NCI-H524 (cell line): ENCODE measurements around the gene RASA3.
A peak's percentile ranks its signal among the peaks of the same experiment; 100 is the strongest.
"Not testable (repeated sequence)": the region's sequence is repeated elsewhere in the genome, so short reads cannot be mapped to it uniquely, and the experiment has no call there.

Source experiments
- DNase-seq, 2 experiments: peaks; one replicate each; lab custom pipeline; 2025; lab: John Stamatoyannopoulos, UW

The RASA3 gene

DNA sequence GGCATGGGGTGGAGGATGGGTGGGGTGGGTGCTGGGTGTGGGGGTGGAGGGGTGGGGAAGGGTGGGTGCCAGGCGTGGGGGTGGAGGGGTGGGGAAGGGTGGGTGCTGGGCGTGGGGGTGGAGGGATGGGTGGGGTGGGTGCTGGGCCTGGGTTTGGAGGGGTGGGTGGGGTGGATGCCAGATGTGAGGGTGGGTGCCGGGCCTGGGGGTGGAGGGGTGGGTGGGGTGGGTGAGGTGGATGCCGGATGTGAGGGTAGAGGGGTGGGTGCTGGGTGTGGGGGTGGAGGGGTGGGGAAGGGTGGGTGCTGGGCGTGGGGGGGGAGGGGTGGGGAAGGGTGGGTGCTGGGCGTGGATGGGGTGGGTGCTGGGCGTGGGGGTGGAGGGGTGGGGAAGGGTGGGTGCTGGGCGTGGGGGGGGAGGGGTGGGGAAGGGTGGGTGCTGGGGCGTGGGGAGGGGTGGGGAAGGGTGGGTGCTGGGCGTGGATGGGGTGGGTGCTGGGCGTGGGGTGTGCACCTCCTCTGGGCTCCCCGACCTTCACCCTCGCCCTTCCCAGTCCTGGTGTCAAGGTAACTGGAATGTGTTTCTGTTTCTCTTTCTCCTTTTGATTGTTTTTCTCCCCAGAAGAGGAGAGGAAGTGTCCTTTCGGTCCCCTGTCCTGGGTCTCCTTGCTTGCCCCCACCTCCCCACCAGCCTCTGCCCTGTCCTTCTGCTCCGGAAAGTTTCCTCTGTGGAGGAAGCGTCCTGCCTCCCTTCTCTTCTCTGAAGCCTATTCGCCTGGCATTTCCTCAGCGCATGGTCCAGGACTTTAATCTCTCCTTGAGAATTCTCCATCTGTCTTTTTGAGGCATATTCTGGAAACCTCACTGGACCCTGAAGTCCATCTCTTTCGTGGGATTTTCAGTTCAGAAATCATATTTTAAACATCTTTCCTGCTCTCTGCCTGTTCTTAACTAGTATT, 23.8 kb upstream of the RASA3 start:
- peak; percentile 48 to 70 for DNase-seq

DNA sequence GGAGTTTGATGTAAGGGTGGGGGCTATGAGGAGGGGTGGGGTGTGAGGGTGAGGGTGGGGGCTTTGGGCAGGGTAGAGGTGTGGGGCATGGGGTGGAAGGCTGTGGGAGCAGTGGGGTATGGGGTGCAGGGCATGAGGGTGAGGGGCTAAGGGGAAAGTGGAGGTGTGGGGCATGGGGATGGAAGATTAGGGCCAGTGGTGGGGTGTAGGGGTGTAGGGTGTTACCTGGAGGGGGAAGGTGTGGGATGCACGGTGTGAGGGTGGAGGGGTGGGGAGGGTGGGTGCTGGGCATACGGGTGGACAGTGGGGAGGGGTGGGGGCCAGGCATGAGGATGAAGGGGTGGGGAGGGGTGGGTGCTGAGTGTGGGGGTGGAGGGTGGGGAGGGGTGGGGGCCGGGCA, 22.9 kb upstream of the RASA3 start:
- DNase-seq: no peak

DNA sequence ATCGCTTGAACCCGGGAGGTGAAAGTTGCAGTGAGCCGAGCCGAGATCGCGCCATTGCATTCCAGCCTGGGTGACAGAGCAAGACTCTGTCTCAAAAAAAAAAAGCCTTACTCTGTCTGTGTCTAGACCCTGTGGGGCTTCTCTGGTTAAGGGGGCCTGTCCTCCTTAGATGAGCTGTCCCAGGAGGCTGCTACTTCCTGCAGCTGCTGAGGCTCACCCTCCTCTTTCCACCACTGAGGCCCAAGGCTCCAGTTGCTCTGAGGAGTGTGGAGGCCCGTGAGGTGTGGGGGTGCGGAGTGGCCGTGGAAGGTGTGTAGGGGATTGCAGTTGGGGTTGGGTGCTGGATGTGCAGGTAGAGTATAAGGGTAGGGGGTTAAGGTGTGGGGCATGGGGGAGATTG, 22.1 kb upstream of the RASA3 start:
- no peak for DNase-seq

DNA sequence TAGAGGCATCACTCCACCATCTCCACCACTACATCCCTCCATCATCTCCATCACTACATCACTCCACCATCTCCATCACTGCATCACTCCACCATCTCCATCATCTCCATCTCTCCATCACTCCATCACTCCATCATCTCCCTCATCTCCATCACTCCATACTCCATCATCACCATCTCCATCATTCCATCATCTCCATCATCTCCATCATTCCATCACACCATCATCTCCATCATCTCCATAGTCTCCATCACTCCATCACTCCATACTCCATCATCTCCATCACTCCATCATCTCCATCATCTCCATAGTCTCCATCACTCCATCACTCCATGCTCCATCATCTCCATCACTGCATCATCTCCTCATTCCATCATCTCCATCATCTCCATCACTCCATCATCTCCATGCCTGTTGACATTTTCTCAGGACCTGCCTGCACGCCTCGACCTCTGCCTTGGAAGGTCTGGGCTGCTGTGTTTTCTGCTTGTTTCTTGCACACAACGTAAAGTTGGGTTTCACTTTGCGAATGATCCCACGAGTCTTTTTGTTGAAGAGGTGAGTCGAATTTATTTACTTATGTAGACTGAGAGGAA, 21.2 kb upstream of the RASA3 start:
- no peak for DNase-seq

DNA sequence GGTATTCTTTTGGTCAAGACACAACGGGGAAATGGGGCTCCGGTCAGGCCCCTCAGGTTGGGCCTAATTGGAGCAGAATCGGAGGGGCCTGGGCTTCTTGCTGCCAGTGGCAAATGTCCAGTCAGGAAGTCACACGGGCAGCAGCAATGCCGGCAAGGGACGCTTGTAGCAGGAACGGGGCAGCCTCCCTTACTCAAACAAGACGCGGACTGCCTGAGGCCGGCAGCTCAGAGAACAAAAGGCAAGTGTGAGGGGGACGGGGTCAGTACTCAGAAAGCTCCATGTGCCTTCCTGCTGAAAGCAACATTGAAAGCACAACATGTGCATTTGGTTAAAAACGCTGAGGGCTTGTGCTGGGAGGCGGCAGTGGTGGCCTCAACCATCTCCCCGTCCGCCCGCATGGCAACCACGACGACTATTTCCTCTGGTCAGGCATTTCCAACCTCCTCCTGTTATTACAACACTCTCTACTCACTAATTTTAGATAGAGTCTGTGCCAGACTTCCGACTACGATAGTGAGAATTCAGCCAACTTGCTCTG, 20.5 kb upstream of the RASA3 start:
- no peak for DNase-seq

DNA sequence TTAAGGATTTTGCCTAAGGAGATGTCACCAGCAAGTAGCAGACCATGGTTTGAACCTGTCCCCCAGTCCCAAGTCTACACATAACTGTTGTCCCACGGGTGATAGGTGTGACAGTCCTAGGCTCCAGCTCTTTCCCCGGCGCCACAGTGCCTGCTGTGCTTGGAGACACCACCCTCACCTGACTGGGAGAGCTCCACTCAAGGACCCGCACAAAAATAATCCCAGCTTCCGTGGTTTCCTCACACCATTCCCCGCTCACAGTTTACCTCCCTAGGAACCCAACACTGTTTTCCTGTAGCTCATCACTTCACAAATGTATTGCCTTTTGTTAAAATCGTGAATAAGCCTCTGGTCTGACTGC, 19.8 kb upstream of the RASA3 start:
- no peak for DNase-seq

DNA sequence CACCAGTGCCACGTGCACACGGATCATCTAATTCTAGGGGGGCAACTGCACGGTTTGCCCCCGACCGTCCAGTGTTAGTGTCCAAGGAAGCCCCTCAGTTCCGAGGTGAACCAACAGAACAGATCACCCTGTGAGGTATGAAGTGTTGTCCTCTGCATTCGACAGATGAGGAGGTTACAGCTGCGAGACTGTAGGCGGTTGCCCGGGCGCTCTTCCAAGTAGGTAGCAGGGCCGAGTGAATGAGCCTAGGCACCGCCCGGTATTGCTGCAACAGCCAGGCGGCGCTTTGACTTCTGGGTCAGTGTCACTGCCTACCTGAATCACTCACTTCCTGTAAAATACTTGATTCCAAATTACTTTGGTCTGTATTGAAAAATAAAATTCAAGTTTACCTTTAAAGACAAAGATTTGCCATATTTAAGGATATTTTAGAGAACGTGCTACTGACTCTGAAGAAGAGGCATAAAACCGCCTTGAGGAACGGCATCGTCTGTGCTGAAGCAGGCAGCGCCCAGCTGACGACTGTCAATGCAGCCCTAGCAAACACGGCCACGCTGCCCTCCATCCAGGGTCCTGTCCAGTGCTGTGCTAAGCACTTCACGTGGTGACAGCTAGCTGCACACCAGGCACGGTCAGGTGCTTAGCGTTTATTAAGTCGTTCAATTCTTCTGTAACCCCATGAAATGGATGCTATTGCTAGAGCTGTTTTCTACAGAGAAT, 19.3 kb upstream of the RASA3 start:
- DNase-seq: no peak

DNA sequence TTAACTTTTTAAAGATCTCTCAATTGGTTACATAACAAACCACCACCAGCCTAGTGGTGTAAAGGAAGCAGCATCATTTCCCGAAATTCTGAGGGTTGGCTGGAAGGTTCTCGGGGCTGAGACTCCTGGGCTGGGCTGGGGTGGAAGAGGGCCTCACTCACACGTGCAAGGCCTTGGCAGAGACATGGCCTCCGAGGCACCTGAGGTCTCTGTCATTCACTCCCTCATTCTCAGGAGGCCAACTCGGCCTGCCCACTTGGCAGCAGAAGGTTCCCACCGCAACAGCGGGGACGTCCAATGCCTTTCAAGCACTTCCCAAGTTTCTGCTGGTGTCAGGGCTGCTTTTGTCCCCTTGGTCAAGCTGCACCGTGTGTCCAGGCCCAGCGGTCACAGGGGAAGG, 18.6 kb upstream of the RASA3 start:
- DNase-seq: no peak

DNA sequence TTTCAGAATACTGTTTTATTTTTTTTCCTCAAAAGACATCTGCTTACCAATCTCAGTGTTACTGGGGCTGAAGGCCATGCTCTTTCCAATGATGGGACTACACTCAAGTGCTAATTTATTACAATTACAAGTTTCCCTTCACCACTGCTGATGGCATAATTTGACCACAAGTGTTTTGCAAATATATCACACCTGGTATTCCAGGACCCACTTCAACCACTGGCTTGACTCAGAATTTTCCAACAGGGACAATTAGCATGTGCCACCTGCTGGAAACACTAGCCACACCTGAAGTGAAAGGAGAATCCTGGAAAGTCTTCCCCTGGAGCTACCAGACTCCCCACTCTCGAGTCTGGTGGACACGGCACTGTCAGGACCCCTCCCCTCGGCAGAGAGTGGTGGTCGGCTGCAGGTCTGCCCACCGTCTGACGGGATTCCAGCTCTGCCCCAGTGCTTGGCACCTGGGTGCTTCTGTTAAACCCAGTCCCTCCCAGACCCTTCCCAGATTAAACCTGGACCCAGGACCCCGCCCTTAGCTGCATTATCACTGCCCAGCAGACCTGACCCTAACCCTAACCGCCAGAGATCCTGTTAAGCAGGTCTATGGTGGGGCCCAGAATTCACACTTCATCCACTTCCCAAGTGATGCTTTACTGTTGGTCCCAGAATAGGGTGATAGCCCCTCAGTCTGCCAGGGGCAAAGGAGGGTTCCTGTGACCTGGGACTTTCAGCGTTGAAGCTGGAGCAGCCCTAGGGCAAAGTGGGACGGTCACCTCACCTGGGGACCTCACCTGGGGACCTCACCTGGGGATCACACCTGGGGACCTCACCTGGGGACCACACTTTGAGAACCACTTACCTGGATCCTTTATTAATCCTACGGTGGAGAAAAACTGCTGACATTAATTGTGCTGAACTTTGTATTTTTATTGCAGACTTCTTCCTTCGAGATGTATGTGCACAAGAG, 17.6 kb upstream of the RASA3 start:
- DNase-seq: no peak

DNA sequence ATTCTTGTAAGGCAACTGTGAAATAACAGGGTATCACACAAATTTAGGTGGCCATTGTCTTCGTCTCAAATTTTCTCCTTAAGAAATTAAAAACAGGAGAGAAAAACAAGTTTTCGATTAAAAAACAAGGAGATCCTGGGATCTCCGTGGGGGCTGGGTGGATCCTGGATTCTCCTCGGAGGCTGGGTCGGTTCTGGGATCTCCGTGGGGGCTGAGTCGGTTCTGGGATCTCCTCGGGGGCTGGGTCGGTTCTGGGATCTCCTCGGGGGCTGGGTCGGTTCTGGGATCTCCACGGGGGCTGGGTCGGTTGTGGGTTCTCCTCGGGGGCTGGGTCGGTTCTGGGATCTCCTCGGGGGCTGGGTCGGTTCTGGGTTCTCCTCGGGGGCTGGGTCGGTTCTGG, 16.5 kb upstream of the RASA3 start:
- DNase-seq: not testable (repeated sequence)

DNA sequence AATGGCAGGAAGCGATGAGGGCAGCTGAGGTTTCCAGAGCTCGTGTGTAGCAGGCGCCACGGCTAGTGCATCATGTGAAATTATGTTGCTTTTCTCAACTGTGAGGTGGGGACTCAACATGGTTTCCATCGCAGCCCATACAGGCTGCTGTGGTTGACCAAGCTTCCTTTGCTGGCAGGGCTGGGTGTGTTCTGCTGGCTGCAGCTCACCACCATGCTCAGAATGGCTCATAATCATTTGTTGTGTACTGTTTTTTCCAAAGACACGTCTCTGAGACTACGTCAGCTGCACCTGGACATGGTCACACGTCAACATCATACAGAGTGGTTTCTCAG, 16.1 kb upstream of the RASA3 start:
- DNase-seq: no peak

DNA sequence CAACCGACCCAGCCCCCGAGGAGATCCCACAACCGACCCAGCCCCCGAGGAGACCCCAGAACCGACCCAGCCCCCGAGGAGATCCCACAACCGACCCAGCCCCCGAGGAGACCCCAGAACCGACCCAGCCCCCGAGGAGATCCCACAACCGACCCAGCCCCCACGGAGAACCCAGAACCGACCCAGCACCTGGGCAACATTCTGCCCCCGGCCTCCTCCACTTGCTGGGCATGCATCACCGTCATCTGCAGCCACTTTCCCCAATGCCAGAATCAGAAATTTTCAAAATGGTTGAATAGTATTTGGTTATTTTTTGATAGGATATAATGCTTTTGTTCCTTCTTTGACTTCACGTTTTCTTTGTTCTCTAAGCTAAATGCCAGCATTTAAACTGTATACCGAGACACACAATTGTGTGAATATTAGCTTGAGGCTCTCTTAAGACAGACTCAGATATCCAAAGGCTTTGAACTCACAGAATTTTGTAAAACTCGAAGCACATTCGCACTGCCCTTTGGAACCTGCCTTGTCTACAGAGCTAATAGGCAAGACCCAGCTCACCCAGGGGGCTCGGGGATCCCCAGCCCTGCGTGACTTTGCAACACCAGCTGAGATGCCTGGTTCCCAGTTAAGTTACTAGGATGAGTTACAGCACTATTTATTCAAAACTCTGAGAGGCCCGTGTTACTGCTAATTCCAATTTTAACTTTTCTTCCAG, 15.5 kb upstream of the RASA3 start:
- no peak for DNase-seq

DNA sequence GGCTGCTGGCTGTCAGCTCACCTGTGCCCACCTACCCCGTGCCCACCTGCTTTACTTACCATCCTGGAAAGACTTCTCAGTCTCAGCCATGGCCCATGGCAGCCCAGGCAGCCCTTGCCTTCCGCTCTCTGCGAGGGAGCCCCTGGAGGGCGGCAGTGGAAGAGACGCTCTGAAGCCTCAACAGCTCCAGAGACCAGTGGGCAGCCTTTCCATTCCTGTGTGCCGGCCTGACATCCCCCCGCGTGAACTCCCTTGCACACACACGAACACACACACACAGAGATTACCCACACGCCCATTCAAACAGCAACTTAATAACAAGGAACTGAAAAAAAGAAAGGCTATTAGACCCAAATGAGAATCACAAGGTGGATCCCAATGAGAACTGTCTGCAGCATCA, 14.2 kb upstream of the RASA3 start:
- peak in 1 of 2 experiments; percentile 10 for DNase-seq

DNA sequence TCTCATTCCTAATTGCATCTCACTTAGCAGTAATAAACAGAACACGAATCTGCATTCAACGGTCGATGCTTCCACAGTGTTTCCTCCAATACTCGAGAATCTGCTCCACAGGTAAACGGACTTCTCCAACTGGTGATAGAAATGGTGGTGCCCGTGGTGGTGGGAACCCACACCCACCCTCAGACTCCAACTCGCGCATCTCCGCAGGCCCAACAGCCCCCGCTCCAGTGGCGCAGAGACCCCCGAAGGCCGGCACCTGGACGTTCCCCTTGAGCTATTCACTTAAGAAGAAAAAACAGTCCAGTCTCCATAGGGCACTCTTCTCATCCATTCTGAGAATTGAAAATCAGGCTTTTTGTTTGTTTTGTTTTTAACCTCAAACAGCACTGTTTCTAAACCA, 13.8 kb upstream of the RASA3 start:
- no peak for DNase-seq

DNA sequence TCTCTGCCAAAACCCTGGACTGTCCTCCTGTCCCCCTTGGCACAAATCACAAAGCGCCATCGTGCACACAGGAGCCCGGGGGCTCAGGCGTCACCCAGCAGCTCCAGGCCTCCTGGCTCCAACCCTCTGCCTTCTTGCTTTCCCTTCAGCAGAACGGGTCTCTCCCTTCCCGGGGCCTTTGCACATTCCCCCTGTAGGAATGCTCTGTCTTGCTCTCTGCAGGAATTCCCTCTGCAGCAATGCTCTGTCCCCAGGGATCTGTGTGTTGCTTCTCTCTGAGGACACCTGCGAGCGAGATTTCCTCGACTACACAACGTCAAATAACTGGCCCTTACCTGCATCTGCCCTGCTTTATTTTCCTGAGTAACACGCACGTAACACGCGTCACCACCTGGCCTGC, 13.3 kb upstream of the RASA3 start:
- no peak for DNase-seq

DNA sequence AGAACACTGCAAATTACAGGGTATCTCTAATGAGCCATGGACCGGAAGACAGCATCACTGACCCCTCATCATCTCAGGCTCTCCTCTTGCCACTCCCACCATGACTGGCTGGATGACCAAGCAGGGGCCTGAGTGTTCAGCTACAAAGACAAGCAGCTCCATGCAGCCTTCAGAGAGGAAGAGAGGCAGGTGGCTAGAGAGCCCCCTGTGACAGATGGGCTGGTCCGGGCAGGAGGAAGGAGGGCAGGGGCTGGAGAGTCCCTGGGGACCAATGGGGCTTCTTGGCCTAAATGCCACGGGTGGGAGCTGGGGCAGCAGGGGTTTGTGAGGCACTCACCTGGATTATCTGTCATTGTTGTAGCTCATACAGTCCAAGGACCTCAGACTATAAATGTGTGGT, 12.8 kb upstream of the RASA3 start:
- DNase-seq: peak; percentile 90 to 93

DNA sequence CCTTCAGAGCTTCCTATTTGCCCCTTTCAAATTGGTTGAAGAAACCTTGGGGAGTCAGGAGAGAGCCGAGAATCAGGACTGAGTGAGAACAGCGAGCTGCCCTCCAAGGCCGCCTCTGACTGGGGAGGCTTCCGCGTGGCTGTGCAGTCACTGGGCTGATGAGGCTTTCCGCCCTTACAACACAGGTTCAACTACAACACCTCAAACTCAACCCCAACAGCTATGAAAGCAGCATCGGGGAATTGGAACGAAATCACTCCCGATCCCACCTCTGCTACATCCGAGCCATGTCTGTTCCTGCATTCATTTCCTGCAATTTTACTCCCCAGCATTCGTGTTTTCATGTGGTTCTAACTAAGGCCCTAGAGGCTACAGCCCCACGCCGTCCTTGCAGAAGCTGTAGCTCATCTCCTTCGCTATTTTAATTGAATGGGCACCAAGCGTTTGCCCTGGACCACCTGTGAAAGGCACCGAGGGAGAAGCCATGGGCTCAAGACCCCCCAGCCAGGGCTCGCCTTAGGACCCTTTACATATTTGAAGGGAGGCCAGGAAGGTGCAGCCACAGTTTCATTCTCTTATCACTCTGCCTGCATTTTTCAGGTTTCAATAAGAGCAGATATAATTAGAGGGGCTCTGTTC, 12.3 kb upstream of the RASA3 start:
- no peak for DNase-seq

DNA sequence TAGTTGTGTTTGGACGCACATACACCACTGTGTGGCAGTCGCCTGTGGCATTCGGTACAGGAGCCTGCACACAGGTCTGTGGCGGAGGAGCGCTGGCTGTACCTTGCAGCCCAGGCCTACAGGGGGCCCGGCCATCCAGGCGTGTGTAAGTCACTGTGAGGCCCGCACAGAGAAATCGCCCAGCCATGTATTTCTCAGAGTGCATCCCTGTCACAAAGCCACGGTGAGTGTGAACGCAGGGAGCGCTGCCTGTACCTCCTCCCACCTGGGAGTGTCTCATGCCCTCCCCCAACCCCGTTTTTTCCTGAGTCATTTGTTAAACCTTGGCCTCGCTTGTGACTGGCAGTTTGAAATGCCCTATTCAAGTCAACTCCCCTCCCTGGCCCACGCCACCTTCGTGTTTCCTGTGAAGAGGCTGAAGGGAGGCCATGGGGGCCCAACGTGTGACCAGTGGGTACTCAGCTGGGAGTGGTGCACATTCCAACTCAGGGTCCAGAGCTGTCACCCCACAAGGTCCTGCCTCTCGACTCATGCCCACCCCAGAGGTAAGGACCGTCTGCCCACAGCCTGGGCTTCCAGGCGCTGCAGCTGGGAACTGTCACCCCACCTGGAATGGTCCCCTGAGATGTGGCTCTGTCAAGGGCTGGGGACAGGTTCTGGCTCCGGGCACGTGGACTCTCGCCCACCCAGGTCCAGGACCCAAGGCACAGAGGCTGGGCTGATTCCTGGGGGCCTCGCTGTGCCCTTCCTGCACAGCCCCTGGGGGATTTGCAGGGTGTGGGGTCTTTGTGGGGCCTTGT, 11.6 kb upstream of the RASA3 start:
- DNase-seq: peak in 1 of 2 experiments; percentile 15

DNA sequence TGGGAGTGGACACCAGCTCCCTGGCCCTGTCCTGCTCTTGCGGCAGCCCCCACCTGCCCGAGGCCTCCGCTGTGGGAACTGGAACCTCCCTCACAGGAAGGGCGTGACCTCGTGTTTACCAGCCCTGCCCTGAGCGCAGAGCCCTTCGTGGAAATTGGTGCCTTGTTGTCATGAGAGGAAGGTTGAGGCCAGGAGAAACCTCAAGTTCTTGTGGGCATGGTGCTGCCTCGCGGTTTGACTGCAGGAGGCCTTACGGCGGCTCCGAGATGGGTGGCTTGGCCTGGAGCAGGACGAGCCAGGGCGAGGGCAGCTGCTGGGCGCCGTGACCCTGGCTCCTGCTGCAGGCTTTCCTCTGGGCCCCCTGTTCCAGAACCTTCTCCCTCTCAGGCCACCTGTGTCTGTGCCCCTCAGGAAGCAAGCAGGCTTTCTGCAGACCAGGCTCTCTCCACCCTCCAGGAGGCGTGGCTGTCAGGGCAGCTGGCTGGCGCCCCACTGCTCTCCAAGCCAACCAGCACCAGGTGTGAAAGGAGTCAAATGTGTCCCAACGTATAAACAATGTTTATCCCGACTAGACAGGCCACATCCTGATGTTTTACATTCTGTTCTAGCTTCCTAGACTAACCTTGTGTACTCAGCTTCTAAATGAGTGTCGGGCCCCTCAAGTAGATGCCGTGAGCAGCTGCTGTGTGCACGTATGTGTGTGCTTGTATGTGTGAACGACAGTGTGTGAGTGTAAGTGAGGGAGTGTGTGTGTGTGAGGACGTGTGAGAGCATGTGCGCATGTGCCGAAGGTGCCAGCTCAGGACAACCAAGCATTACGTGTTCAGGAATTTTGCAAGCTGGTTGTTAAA, 10.4 kb upstream of the RASA3 start:
- DNase-seq: peak in 1 of 2 experiments; percentile 46
